Gastrocnemius medialis (tissue), 4 donors: Measurements from ENCODE around the gene WHRN. TPM values are rescaled to one million over a fixed set of nuclear protein-coding genes. Genes with fewer than 3 reads are reported as not detected.

Experiments
- ATAC-seq, 2 donors: fragments of 150-250 bp; one replicate each; pipeline ENCODE4 v1.9.1; 2016
- DNase-seq, 2 donors: peaks; one replicate each; pipeline ENCODE4 v3.0.0-alpha.2; 2019
- H3K27ac ChIP-seq, 4 donors: fragments of 200-600 bp; sonication (generic); 1 replicate in 1 of 4; 2 replicates in 3 of 4; pipeline ENCODE4 v1.5.1; 2016 to 2018; ENCODE audit warnings: mild to moderate bottlenecking in 2 of 4, moderate library complexity in 1 of 4
- H3K27me3 ChIP-seq, 3 donors: fragments of 200-600 bp; sonication (generic) in 2 of 3; 1 replicate in 1 of 3; 2 replicates in 2 of 3; pipeline versions ENCODE4 v1.5.1 to v1.6.0; 2016 to 2019; ENCODE audit warnings: mild to moderate bottlenecking in 1 of 3, moderate library complexity in 1 of 3
- H3K36me3 ChIP-seq, 2 donors: fragments of 200-600 bp; sonication (generic) in 1 of 2; one replicate each; pipeline ENCODE4 v1.5.1; 2017 to 2018
- H3K4me1 ChIP-seq, 2 donors: fragments of 200-600 bp; sonication (generic) in 1 of 2; one replicate each; pipeline ENCODE4 v1.5.1; 2016 to 2017; ENCODE audit warnings: mild to moderate bottlenecking in 2 of 2
- H3K4me3 ChIP-seq, 4 donors: fragments of 200-600 bp; sonication (generic) in 3 of 4; 1 replicate in 1 of 4; 2 replicates in 3 of 4; pipeline ENCODE4 v1.5.1; 2016 to 2019; ENCODE audit warnings: mild to moderate bottlenecking in 2 of 4
- H3K9me3 ChIP-seq, 3 donors: fragments of 200-600 bp; sonication (generic) in 2 of 3; 1 replicate in 1 of 3; 2 replicates in 2 of 3; pipeline ENCODE4 v1.5.1; 2016 to 2019
- POLR2A ChIP-seq, 2 donors: fragments of 450-650 bp; IDR thresholded peaks; one replicate each; pipeline ENCODE4 v1.6.1; 2017; ENCODE audit warnings: antibody characterized with exemption in 2 of 2, mild to moderate bottlenecking in 2 of 2, moderate library complexity in 2 of 2
- in situ Hi-C, 4 donors: fragments of 200-750 bp; cut with MboI; loops; one replicate each; pipeline versions ENCODE4 v1.15.0 to v1.8.0; 2017; ENCODE audit warnings: low sequenced_read_pairs in 4 of 4
- intact Hi-C: fragments of 100-400 bp; cut with DNase I; formaldehyde crosslinking; loops from one replicate; pipeline ENCODE4 v1.15.1; 2023; ENCODE audit warnings: low total_unique reads
- total RNA-seq, 4 donors: library from RNA; depleted of rRNA; stranded (reverse); fragments of >200 nt; gene quantifications; one replicate each; pipeline versions ENCODE4 v1.1.0 to v1.2.3, GENCODE V29; 2016
- TF ChIP-seq, protein P1 (sequence below), 5 experiments: fragments of 450-650 bp in 3 of 5; fragments of 200-600 bp in 2 of 5; sonication (generic) in 2 of 5; IDR thresholded peaks in 4 of 5; conservative IDR thresholded peaks in 1 of 5; 1 replicate in 4 of 5; 2 replicates in 1 of 5; pipeline ENCODE4 v1.5.1; 2016 to 2019; ENCODE audit warnings: antibody characterized with exemption in 5 of 5, mild to moderate bottlenecking in 3 of 5, moderate library complexity in 3 of 5

Gene WHRN
- total RNA-seq, 4 donors from 2014 or later, result 0.16 to 0.18 TPM; not detected in 2

- Histone ChIP-seq H3K4me1 (no peaks in the 10 kb centered on the region), H3K9me3 (no peaks in the 10 kb centered on the region), H3K4me3 (no peak overlapping the region), H3K27me3 (no peaks in the 10 kb centered on the region), H3K27ac (no peak overlapping the region), H3K36me3 (no peaks in the 10 kb centered on the region)
- ATAC-seq (no peak), DNase-seq (no peak)
- in situ Hi-C loops, result loop anchor here in 1 of 4 donors (25.0 kb wide), 1 partner anchor 491 kb away; no protein-coding TSS in a partner anchor
- no peak for TF ChIP-seq POLR2A (IDR thresholded peaks at IDR 0.05)
- TF ChIP-seq, protein P1, sequence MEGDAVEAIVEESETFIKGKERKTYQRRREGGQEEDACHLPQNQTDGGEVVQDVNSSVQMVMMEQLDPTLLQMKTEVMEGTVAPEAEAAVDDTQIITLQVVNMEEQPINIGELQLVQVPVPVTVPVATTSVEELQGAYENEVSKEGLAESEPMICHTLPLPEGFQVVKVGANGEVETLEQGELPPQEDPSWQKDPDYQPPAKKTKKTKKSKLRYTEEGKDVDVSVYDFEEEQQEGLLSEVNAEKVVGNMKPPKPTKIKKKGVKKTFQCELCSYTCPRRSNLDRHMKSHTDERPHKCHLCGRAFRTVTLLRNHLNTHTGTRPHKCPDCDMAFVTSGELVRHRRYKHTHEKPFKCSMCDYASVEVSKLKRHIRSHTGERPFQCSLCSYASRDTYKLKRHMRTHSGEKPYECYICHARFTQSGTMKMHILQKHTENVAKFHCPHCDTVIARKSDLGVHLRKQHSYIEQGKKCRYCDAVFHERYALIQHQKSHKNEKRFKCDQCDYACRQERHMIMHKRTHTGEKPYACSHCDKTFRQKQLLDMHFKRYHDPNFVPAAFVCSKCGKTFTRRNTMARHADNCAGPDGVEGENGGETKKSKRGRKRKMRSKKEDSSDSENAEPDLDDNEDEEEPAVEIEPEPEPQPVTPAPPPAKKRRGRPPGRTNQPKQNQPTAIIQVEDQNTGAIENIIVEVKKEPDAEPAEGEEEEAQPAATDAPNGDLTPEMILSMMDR (IDR thresholded peaks at IDR 0.05 in 4 of 5, conservative IDR thresholded peaks at IDR 0.05 in 1 of 5), result no peak
- intact Hi-C loops, result no loop called here
Observed at GRCh38 chr9:114421147-114421546, 84.1 kb downstream of the WHRN start.

DNA sequence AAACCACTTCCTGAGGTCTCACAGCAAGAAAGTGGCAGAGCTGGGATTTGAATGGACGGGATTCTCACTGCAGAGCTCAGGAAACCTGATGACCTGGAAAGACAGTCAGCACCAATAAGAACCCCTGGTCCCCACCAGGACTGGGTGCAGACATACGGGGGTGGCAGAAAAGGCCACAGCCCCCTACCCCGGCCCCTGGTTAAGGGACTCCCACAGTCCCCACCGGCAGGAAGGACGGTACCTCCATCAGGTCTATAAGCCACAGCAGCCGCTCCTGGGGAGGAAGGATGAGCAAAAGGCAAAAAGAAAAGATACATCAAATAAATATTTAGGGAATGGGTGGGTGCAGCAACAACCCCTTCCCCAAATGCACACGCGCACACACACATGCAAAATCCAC, 85.5 kb downstream of the WHRN start:
- H3K9me3 ChIP-seq, result no peaks in the 10 kb centered on the region
- no peak for TF ChIP-seq POLR2A (IDR thresholded peaks at IDR 0.05)
- ATAC-seq, result no peak
- no peaks in the 10 kb centered on the region for H3K36me3 ChIP-seq
- no peak overlapping the region for H3K27ac ChIP-seq
- no peaks in the 10 kb centered on the region for H3K4me1 ChIP-seq
- DNase-seq, result no peak
- intact Hi-C loops, result no loop called here
- H3K27me3 ChIP-seq, result no peaks in the 10 kb centered on the region
- in situ Hi-C loops, result loop anchor here in 3 of 4 donors (5.0 to 25.0 kb wide), 3 partner anchors 233 to 493 kb away; partner anchors contain the start of gene TEX53 (in 1 of the 3)
- no peak overlapping the region for H3K4me3 ChIP-seq

DNA sequence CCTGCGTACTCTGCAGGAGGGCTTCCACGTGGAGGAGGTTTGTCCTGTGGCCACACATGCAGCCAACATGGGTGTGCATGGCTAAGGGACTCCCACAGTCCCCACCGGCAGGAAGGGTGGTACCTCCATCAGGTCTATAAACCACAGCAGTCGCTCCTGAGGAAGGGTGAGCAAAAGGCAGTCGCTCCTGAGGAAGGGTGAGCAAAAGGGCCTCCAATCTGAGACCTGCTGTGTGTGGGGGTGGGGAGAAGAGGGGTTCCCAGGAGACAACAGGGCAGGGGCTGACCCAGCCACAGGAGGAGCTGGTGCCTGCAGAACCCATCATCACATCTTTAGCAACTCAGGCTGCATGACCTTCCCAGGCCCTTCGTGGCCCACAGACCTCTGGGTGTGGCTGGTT, 87.2 kb downstream of the WHRN start:
- Histone ChIP-seq H3K27ac (no peak overlapping the region), H3K27me3 (no peaks in the 10 kb centered on the region), H3K4me1 (no peaks in the 10 kb centered on the region), H3K4me3 (no peak overlapping the region), H3K9me3 (no peaks in the 10 kb centered on the region), H3K36me3 (no peaks in the 10 kb centered on the region)
- intact Hi-C loops, result no loop called here
- ATAC-seq (no peak), DNase-seq (no peak)
- no peak for TF ChIP-seq POLR2A (IDR thresholded peaks at IDR 0.05)
- TF ChIP-seq, protein P1 (IDR thresholded peaks at IDR 0.05 in 4 of 5, conservative IDR thresholded peaks at IDR 0.05 in 1 of 5), result no peak
- in situ Hi-C loops, result loop anchor here in 3 of 4 donors (5.0 to 25.0 kb wide), 3 partner anchors 234 to 494 kb away; partner anchors contain the start of gene TEX53 (in 1 of the 3)

GRCh38 chr9:114417511-114417910, 87.8 kb downstream of the WHRN start:
- Histone ChIP-seq H3K36me3 (no peaks in the 10 kb centered on the region), H3K27ac (no peak overlapping the region), H3K27me3 (no peaks in the 10 kb centered on the region), H3K4me1 (no peaks in the 10 kb centered on the region), H3K9me3 (no peaks in the 10 kb centered on the region), H3K4me3 (no peak overlapping the region)
- no peak for TF ChIP-seq POLR2A (IDR thresholded peaks at IDR 0.05)
- intact Hi-C loops (no loop called here), in situ Hi-C loops (loop anchor here in 3 of 4 donors (5.0 to 25.0 kb wide), 3 partner anchors 235 to 495 kb away; partner anchors contain the start of gene TEX53 (in 1 of the 3))
- ATAC-seq (no peak), DNase-seq (no peak)

GRCh38 chr9:114416906-114417305, 88.4 kb downstream of the WHRN start:
- ATAC-seq (no peak), DNase-seq (no peak)
- no peaks in the 10 kb centered on the region for H3K4me1 ChIP-seq
- H3K27me3 ChIP-seq, result no peaks in the 10 kb centered on the region
- no peaks in the 10 kb centered on the region for H3K9me3 ChIP-seq
- H3K36me3 ChIP-seq, result no peaks in the 10 kb centered on the region
- intact Hi-C loops (no loop called here), in situ Hi-C loops (loop anchor here in 3 of 4 donors (5.0 to 25.0 kb wide), 3 partner anchors 235 to 495 kb away; partner anchors contain the start of gene TEX53 (in 1 of the 3))
- TF ChIP-seq, protein P1 (IDR thresholded peaks at IDR 0.05 in 4 of 5, conservative IDR thresholded peaks at IDR 0.05 in 1 of 5), result no peak
- TF ChIP-seq POLR2A (IDR thresholded peaks at IDR 0.05), result no peak
- no peak overlapping the region for H3K4me3 ChIP-seq
- H3K27ac ChIP-seq, result no peak overlapping the region
